GM19463 (cell line): ENCODE data around the gene ALLC.

Experiments used
- ATAC-seq: cut with Tn5 transposase; IDR thresholded peaks from one replicate; pipeline ENCODE4 v1.9.1; 2021; ENCODE audit warnings: mild to moderate bottlenecking, moderate library complexity; ENCODE audit not compliant: unreplicated experiment

Gene ALLC

DNA sequence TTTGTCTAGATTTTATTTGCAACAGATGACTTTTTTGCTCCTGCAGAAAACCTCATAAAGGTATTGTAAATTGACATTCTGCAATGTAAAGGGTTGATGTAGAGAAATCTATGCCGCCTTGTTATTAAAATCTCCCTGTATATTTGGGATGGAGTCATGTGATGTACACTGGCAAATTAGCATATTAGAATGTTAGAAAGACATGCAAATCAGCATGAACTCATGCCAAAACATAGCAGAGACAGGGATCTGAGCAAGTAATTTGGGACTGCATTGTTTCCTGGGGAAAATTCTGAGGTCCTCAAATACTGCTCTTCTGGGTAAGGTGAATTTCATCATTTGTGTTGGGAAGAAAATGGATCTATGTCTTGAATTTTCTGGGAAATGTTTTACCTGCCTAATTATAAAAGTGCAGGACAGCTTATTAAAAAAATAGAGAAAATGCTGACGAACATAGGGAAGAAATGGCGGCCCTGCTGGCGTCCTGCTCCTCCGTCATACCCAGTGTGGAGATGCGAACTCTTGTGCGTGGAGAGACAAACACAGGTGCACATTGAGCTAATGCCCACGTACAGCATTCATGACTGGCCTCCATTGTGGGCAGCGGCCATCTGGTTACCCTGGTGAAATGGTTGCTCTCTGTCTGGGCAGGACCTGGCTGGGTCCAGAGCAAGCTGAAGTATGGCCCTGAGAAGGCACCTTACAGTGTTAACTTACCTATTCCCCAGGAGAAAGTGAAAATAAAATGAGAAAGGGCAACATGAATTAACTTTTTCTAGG, 16.3 kb downstream of the ALLC start:
- ATAC-seq, result no peak

DNA sequence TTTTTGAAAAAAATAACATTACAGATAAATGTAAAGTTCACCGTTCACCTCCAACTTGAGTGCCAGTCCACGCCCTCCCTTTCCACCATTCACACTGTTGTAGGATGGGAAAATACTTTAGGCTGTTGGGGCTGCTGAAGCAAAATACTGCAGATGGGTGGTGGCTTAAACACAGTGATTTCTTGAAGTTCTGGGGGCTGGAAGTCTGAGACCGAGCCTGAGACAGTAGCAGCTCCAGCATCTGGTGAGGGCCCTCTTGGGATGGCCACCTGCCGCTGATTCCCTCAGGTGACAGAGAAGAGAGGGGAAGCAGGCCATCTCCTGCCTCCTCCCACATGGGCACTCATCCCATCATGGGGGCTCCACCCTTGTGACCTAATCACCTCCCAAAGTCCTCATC, 17.7 kb downstream of the ALLC start:
- no peak for ATAC-seq

DNA sequence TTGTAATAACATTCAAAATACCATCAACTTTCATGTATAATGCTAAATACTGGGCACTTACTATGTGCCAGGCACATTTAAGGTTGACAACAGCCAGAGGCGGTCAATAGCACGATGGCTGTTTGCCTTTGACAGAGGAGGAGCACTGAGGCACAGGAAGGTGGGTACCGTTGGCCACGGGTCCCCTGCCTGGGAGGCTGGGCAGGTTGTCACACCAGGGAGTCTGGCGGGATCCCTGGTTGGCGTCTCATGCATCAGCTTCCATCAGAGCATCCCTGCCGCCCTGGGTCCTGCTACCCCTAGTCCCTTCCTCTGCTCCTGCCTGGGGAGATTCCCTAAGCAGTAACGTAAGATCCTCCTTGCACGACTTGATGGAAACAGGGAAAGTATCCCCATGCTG, 19.4 kb downstream of the ALLC start:
- ATAC-seq, result no peak

DNA sequence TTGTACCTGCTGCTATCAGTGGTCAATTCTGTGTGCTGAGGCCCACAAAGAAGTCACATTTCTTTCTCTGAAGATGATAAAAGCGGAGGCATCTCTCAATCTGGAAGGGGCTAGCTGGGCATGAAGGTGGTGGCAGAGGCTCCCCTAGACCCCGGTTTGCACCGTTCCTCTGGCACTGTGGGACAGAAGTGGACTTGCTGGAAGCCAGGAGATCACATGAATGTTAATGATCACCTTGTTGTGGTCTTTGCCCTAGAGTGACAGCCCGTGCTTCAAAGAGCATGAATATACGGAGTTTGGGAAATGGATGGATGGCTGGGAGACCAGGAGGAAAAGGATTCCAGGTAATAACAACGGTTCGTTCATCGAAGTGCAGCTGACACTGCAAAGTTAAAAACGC, 20.2 kb downstream of the ALLC start:
- no peak for ATAC-seq

DNA sequence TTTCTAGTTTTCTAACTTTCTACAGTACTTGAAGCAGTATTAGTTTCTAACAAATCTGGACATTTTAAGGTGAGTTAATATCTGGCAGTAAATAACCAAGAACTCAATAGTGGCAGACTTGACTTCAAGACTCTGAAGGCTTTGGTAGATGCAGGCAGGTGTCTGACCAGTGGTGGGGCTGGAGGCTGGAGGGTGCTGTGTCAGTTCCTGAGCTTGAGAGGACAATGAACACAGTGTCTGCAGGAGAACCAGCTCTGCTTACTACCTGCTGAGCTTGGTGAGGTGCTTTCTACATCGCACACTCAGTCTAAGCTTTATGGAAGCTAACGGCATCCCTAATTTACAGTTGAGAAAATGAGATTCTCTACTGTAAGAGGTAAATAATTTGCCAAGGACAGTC, 21.2 kb downstream of the ALLC start:
- ATAC-seq, result no peak

DNA sequence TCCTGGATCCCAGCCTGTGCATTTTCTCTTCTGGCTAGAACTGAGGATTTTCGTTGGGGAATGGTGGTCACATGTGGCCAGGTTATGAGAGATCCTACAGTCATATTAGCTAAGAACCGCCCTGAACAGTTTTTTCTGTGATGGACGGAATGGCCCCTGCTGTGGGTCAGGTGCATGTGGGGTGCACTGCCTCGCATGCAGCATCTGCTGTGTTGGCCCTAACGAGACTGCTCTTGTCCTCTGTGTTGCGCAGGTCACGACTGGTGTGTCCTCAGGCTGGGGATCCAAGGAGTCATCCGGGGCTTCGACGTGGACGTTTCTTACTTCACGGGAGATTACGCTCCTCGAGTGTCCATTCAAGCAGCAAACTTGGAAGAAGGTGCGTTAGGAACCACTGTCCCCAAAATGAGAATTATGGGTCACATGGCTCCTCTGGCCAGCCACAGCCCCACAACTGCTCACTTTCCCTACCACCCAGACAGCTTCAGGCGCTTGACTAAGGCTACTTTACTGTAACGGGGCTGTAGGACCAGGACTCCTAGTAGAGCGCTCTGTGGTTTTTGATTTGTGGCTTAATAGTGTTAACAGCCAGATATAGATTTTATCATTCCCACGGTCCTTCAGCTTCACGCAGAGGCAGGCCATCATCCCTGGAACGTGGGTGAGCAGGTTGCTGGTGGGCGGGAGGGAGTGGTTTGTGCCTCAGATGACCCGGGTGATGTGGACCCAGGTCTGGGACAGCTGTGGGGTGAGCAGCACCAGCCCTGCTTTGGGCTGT, 21.8 kb downstream of the ALLC start:
- ATAC-seq, result no peak

DNA sequence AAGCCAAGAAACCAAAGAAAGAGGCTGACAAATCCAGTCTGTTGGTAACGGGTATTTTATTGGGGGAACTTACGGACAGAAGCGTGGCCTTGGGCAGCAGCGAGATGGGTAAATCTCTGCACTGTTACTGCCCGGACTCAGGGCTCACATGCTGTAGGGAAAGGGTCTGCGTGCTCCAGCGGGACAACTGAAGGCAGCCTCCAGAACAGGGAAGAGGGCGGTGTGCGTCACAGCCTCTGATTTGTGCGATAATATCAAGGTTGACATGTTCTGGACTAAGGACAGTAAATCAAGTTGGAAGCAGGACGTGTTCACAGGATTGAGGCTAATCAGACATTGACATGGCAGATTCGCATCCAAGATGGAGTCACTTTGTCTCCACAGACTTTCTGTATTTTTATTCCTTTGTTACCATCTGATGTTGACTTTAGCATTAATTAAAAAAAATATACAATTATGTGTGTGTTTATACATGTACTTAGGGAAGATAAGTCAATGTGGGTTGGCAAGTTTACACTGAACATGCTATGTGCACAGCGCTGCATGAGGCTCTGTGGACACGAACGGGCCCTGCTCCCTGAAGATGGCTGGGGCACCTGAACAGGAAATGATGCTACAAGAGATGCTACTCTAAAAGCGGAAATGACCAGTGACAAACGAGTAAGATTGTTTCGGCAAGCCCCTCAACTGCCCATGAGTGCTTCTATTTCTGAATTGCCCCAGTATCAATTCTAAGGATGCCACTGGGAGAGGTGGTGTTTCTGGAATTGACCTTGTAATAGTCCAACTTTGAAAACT, 22.7 kb downstream of the ALLC start:
- ATAC-seq, result no peak

DNA sequence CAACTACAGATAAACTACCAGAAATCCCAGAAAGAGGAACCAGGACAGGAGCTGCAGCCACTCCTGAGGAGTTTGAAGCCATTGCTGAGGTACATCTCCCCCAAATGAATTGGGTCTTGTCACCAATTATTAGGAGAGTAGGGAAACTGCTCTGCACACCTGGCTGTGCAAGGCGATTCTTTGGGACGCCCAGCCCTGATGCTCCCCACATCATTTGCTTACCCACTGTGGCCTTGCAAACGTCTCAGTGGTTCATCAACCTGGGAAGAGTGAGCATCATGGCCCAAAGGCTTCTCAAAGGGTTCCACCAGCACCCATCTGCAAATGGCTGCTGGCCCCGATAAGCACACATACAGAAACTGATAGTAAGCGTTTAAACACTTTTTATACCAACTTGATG, 23.6 kb downstream of the ALLC start:
- ATAC-seq, result no peak

DNA sequence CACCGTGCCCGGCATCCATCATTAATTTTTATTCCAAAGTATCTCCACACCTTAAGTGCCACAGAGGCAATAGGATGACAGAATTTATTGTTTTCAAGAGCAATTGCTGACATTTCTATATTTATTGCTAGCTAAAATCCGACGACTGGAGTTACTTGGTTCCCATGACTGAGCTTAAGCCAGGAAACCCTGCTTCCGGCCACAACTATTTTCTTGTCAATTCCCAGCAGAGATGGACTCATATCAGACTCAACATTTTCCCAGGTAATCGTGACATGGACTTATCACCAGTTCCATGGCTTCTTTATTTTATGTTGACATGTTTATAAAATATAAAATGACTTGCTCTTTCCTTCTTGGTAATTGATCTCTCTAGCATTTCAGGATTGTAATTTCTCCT, 24.8 kb downstream of the ALLC start:
- no peak for ATAC-seq

DNA sequence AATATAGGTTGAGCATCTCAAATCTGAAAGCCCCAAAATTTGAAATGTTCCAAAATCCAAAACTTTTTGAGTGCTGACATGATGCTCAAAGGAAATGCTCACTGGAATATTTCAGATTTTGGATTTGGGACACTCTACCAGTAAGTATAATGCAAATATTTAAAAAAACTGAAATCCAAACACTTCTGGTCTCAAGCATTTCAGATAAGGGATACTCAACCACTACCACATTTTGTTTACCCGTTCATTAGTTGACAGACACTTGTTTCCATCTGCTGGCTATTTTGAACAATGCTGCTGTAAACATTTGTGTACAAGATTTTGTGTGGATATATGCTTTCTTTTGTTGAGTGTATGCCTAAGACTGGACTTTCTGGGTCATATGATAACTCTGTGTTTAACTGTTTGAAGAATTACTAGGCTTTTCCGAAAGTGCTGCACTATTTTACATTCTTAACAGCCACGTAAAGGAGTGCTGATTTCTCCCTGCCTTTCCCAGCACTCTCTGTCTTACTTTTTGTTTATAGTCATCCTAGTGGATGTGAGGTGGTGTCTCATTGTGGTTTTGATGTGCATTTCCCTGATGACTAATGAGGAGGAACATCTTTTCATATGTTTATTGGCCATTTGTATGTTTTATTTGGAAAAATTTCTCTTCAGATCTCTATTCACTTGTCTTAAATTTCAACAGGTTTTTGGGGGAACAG, 25.9 kb downstream of the ALLC start:
- ATAC-seq, result no peak

DNA sequence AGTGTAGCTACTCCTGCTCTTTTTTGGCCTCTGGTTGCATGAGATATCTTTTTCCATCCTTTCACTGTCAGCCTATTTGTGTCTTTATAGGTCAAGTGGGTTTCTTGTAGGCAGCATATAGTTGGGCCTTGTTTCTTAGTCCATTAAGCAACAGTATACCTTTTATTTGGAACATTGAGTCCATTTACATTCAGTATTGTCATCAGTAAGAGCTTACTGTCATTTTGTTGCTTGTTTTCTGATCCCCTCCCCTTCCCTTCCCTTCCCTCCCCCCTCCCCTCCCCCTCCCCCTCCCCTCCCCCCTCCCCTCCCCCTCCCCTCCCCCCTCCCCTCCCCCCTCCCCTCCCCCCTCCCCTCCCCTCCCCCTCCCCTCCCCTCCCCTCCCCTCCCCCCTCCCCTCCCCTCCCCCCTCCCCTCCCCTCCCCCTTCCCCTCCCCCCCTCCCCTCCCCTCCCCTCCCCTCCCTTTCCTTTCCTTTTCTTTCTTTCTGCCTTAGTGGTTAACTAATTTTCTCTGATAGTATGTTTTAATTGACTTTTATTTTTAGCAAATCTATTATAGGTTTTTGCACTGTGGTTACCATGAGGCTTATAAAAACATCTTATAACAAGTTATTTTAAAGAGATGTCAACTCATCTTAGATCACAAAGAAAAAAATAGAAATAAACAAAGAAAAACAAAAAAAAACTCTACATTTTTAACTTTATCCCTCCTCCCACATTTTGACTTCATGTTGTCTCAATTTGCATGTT, 32.2 kb downstream of the ALLC start:
- ATAC-seq, result no peak

DNA sequence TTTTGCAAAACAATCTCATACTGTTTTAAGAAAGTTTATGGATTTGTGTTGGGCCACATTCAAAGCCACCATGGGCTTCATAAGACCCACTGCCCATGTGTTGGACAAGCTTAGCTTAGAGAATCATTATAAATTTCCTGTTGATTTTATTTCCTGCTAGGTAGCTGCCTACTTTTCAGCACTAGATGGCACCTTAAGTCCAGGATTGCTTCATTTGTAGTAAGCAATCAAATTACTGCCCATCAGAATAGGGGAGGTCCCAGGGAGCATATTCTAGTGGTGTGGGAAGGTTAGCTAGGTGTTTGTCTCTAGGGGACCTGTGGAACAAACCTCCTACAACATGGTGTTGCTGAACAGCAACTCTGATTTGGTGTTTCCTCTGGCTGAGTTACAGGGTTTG, 34.4 kb downstream of the ALLC start:
- no peak for ATAC-seq

DNA sequence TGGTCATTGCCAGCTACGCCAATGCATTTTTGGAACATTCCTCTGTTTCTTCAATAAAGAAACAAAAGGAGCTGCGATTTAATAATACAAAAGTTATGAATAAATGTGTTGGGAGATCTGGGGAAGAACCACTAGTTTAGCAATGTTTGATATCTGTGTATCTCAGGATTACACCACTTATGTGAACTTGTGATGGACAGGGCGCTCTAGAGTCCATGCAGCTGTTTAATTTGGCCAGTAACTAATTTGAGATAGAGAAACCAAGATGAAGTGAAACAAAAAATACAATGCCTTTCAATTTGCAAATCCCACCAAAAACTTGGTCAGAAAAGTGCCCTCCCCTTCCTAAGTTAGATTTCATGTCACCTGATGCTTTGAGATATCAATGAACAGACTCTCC, 38.5 kb downstream of the ALLC start:
- ATAC-seq, result no peak

DNA sequence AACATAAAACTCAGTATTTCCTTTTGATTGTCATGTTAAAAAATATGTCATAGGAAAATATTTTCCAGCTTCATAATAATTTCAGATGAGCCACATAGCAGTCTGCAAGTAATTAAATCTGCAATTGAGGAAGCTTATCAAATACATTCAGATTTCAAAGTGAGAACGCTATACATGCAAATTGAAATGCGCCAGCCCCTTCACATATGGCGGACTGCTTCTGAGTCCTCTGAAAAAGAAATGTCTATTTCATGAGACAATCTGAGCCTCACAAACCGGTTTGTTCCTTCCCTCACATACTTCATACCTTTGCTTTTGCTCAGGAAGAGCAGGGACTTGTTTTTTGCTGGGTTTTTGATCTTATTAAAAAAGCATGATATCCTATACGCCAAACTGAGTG, 43.1 kb downstream of the ALLC start:
- ATAC-seq, result no peak

DNA sequence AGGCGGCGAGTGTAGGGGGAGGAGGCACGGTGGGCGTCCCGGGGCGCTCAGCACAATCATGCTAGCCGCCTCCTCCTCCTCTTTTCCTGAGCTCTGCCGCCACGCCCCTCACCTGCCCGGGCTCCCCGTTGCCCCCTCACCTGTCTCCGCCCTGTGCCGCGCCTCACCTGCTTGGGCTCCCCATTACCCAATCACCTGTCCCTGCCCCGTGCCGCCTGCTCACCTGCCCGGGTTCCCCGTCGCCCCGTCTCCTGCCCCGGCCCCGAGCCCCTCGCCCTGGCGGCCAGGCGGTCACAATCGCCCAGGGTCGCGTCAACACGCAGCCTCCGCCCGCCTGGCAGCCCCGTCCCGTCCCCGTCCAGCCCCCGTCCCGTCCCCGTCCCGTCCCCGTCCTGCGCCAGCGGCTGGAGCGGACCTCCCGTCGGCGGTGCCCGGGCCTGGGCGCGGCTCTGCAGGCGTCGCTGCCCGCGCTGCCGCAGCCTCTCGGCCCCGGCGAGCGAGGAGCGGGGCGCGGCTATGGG, 45.3 kb downstream of the ALLC start, which contains the start of gene DCDC2C:
TSS of gene DCDC2C (plus strand) at position 340 of the 521 bp plus-strand sequence. CDS start at position 517, 177 bp downstream.
- ATAC-seq, result no peak

DNA sequence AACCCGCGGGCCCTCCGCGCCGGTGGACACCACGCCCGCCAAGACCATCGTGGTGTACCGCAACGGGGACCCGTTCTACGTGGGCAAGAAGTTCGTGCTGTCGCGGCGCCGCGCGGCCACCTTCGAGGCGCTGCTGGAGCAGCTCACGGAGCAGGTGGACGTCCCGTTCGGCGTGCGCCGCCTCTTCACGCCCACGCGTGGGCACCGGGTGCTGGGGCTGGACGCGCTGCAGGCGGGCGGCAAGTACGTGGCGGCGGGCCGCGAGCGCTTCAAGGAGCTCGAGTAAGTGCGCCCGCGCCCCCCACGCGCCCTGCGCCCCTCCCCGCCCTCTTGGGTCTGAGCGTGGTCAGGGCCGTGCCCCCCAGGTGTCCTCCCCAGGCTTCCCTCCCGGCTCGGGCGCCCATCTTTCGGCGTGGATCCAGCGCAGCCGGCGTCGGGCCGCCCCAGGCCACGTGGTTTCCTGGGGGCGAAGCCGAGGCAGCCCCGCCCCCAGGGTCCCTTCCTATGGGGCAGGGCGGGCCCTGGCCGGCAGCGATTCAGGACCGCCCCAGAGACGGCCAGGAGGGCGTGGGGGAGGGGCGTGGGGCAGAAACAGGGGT, 45.9 kb downstream of the ALLC start:
- no peak for ATAC-seq

DNA sequence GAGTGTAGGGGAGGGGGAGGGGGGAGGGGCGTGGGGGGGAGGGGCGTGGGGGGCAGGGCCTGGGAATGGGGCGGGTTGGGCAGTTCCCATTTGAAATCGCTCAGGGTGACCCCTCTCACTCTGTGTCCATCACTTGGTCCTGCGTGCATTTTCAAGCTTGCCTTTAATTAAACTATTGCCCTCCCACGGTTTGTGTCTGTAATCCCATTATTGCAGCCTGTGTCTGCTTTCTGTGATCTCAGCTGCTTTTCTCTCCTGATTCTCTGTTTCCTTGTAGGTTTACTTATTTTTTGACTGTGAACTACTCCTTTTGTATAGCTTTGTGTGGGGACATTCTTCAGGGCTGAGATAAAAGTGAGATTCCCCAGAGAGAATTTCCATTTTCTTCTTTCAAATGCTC, 46.7 kb downstream of the ALLC start:
- ATAC-seq, result no peak

DNA sequence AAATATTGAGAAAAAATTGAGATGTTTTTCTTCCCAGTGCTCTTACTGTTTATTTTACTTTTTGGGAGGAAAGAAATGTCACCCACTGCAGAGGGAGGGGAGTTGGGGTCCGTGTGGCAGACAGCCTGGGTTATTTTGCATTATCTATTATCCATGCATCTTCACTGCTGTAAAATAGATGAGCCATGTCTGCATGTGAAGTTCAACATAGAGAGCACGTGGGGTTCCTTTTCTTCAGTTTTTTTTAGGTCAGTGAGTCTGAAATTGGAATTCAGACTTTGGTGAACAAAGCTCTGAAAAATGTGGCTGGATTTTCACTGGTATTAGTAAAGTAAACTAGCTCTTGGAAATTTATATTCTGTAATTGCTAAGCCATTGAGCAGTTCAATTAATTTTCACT, 47.8 kb downstream of the ALLC start:
- no peak for ATAC-seq

DNA sequence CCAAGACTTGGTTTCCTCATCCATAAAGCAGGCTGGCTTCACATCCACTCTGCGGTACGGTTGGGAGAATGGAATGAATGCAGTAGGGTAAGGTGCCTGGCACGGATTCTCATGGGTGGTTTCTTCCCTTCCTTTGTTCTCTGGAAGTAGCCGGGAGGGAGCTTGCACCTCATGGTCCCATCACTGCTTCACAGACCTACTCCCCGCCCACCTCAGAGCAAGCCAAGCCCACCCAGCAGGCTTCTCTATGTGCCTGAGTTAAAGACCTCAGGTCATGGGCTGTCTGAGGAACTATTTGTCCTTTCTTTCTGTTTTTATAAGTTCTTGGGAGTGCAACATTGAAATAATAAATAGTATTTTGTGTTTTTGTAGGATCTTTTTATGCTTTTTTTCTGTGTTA, 48.9 kb downstream of the ALLC start:
- no peak for ATAC-seq

DNA sequence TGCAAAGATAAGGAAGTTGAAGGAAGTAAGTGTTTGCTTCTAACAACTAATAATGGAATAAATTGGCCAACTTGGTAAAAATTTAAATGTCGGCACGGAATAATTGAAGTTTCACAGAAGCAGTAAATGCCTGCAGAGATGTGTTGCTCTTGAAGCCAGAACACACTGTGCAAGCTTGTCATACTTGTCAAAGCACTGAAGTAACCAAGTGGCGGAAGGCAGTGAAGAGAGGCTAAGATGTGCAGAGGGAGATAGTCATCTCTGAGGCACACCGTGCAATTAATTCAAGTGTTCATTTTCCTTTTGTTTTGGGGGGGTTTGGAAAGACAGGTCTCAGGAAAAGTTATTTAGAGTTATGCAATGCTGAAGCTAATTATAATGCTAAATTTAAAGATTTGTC, 50.6 kb downstream of the ALLC start:
- ATAC-seq, result no peak
